IPS-NIHi7 (cell line): ENCODE measurements around the gene RGMB.
A peak's percentile ranks its signal among the peaks of the same experiment; 100 is the strongest.
"Not testable (repeated sequence)": the region's sequence is repeated elsewhere in the genome, so short reads cannot be mapped to it uniquely, and the experiment has no call there.

Experiments
- DNase-seq: peaks from one replicate; pipeline ENCODE4 v3.0.0; 2012; ENCODE audit warnings: mixed read lengths; ENCODE audit errors: extremely low spot score

RGMB gene

GRCh38 chr5:98773464-98774191, at the start of gene RGMB:
RGMB (plus strand) TSS chr5:98773663; CDS start chr5:98774071, 408 bp downstream.
- DNase-seq, result peak; percentile 96

GRCh38 chr5:98726258-98726657, 47.2 kb upstream of the RGMB start:
- DNase-seq, result no peak

GRCh38 chr5:98727686-98728085, 45.8 kb upstream of the RGMB start:
- no peak for DNase-seq

- no peak for DNase-seq
These were observed 38.8 kb upstream of the RGMB start for GRCh38 chr5:98734646-98735045.

- no peak for DNase-seq
These were observed 37.5 kb upstream of the RGMB start for GRCh38 chr5:98735806-98736507.

GRCh38 chr5:98736753-98737152, 36.7 kb upstream of the RGMB start:
- DNase-seq, result no peak

- DNase-seq, result not testable (repeated sequence)
These were observed 36.0 kb upstream of the RGMB start for GRCh38 chr5:98737441-98737840.

GRCh38 chr5:98738481-98739149, 34.8 kb upstream of the RGMB start:
- not testable (repeated sequence) for DNase-seq

- DNase-seq, result no peak
These were observed 31.5 kb upstream of the RGMB start for GRCh38 chr5:98741926-98742325.

GRCh38 chr5:98742396-98743073, 30.9 kb upstream of the RGMB start:
- no peak for DNase-seq

- DNase-seq, result not testable (repeated sequence)
These were observed 25.2 kb upstream of the RGMB start for GRCh38 chr5:98748259-98748658.

GRCh38 chr5:98749046-98749445, 24.4 kb upstream of the RGMB start:
- no peak for DNase-seq

- DNase-seq, result no peak
These were observed 22.8 kb upstream of the RGMB start for GRCh38 chr5:98750693-98751092.

- DNase-seq, result not testable (repeated sequence)
These were observed 21.1 kb upstream of the RGMB start for GRCh38 chr5:98752331-98752730.

- not testable (repeated sequence) for DNase-seq
These were observed 20.7 kb upstream of the RGMB start for GRCh38 chr5:98752801-98753200.

GRCh38 chr5:98753507-98753906, 20.0 kb upstream of the RGMB start:
- no peak for DNase-seq

GRCh38 chr5:98755406-98755805, 18.1 kb upstream of the RGMB start:
- no peak for DNase-seq

- DNase-seq, result no peak
These were observed 15.5 kb upstream of the RGMB start for GRCh38 chr5:98757978-98758377.

- peak; percentile 65 for DNase-seq
These were observed 10.3 kb upstream of the RGMB start for GRCh38 chr5:98763001-98763630.

GRCh38 chr5:98765815-98766214, 7.6 kb upstream of the RGMB start:
- no peak for DNase-seq

- DNase-seq, result no peak
These were observed 5.9 kb upstream of the RGMB start for GRCh38 chr5:98767581-98767980.
